Measurements from ENCODE around the gene TSSK1B.
"Not testable (repeated sequence)": the region's sequence is repeated elsewhere in the genome, so short reads cannot be mapped to it uniquely, and the experiment has no call there.

GRCh38 chr5:113397986-113398385 lies 36.8 kb downstream of the TSSK1B start:
- TF ChIP-seq POLR2A, CTCF, POLR2AphosphoS5 (IDR thresholded peaks at IDR 0.05): not testable (repeated sequence)

Data from sigmoid colon (tissue), 4 donors.